ENCODE data around the gene KIAA1143. TPM values are rescaled to one million over a fixed set of nuclear protein-coding genes. Genes with fewer than 3 reads are reported as not detected.

The KIAA1143 gene
- polyA plus RNA-seq, 3 donors, result 6.6 to 12.3 (median 8.0) TPM

Other genes with a start within 250 kb of the KIAA1143 start
- 1 to 10 TPM; 1.6 to 3.3 (median 1.8) TPM for gene ZKSCAN7, start 206.4 kb downstream of the KIAA1143 start, polyA plus RNA-seq
- 1 to 10 TPM in 1 of 3 donors, under 1 TPM in 2; 0.58 to 1.3 (median 0.70) TPM for gene ZNF660, start 176.7 kb downstream of the KIAA1143 start, polyA plus RNA-seq
- 1 to 10 TPM; 4.9 to 9.0 (median 5.2) TPM for gene ZNF197, start 136.6 kb downstream of the KIAA1143 start, polyA plus RNA-seq
- 1 to 10 TPM; 1.2 to 5.5 (median 4.9) TPM for gene ZNF35, start 112.9 kb downstream of the KIAA1143 start, polyA plus RNA-seq
- gene ZNF502, start 49.0 kb downstream of the KIAA1143 start, polyA plus RNA-seq, result 1 to 10 TPM; 1.7 to 1.9 (median 1.8) TPM
- 1 to 10 TPM in 2 of 3 donors, under 1 TPM in 1; 0.91 to 1.7 (median 1.3) TPM for gene ZNF501, start 32.0 kb downstream of the KIAA1143 start, polyA plus RNA-seq
- gene KIF15, start 175 bp upstream of the KIAA1143 start, polyA plus RNA-seq, result under 1 TPM; 0.16 to 0.67 (median 0.24) TPM
- gene TMEM42, start 100.3 kb upstream of the KIAA1143 start, polyA plus RNA-seq, result 10 to 100 TPM; 10.5 to 19.2 (median 12.9) TPM
- under 1 TPM in 1 of 3 donors, not detected in 2; 0.22 TPM for gene TGM4, start 113.0 kb upstream of the KIAA1143 start, polyA plus RNA-seq
- gene ZDHHC3, start 214.6 kb upstream of the KIAA1143 start, polyA plus RNA-seq, result 10 to 100 TPM; 17.6 to 57.5 (median 48.1) TPM
- gene EXOSC7, start 214.6 kb upstream of the KIAA1143 start, polyA plus RNA-seq, result 10 to 100 TPM; 17.1 to 24.1 (median 22.8) TPM

Data from adipose tissue (tissue), 3 donors.